Fibroblast of skin of abdomen (primary cell): Measurements from ENCODE around the gene SLC25A12. TPM values are rescaled to one million over a fixed set of nuclear protein-coding genes. Genes with fewer than 3 reads are reported as not detected.
"Not testable (repeated sequence)": the region's sequence is repeated elsewhere in the genome, so short reads cannot be mapped to it uniquely, and the experiment has no call there.

ENCODE experiments used
- DNase-seq: peaks from one replicate; pipeline ENCODE4 v3.0.0-alpha.2; 2013
- polyA plus RNA-seq, 2 experiments: library from polyadenylated mRNA; unstranded; fragments of 120-200 nt; gene quantifications; one replicate each; pipeline ENCODE4 v1.2.1, GENCODE V29; 2013; ENCODE audit not compliant: insufficient read length in 2 of 2

The SLC25A12 gene
- polyA plus RNA-seq (2013, experiment 1 of 2; ENCODE audit: insufficient read length) = 15.5 TPM
- polyA plus RNA-seq (2013, experiment 2 of 2; ENCODE audit: insufficient read length) = 14.3 TPM

DNA sequence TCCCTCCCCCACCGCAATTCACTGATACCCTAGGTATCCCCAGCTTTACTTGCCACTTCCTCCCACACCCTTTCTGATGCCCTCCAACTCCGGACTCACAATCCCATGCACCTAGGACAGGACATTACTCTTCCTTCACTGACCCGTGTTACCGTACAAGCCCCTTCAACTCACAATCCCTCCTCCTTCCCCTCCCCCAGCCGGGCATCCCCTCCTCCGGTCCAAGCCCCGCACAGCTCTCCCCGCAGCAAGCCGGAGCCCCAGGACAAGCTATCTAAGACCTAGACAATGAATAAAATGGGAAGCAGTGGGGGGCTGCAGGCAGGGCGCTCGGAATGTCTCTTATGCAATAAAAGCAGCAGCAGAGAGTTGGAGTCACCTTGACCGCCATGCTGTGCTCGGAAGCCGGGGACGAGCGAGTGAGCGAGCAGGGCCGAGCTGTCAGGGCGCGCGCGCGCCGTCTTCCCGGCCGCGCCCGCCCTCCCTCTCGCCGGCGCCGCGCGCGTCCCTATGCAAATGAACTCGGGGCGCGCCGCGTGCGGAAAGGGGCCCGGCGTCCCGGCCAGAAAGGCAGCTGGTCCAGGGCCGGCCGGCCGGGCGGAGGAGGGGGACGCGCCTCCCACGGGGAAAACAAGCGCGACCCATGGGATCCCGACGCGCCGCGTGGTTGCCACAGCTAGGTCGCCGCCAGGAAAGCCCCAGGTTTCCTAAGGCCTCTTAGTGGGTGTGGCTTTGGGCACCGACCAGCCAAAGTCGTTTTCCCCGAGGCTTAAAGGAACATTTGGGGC lies at the start of gene SLC25A12:
Gene SLC25A12, minus strand, starts transcription at position 421 of the 788 bp plus-strand sequence. Its CDS starts 30 bp downstream, at position 391.
- peak; percentile 83 for DNase-seq

DNA sequence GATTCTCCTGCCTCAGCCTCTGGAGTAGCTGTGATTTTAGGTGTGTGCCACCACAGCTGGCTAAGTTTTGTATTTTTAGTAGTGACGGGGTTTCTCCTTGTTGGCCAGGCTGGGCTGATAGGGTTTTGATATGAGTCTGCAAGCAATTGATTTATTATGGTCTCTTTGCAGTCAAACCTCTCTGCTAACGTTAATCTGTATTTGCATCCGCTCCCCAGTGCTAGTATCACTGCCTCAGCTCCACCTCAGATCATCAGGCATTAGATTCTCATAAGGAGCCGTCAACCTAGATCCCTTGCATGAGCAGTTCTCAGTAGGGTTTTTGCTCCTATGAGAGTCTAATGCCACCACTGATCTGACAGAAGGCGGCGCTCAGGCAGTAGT lies 47.3 kb upstream of the SLC25A12 start:
- DNase-seq = no peak

DNA sequence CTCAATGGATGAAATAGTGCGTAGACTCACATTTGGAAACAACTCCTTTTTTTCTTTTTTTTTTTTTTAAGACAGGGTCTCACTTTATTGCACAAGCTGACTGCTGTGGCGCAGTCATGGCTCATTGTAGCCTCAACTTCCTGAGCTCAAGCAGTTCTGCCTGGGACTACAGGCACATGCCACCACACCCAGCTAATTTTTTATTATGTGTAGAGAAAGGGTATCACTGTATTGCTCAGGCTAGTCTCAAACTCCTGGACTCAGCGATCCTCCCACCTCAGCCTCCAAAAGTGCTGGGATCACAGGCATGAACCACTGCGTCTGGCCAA lies 45.7 kb upstream of the SLC25A12 start:
- DNase-seq = no peak

GRCh38 chr2:171939058-171939742 lies 45.2 kb upstream of the SLC25A12 start:
- DNase-seq = no peak

GRCh38 chr2:171930385-171930784 lies 36.3 kb upstream of the SLC25A12 start:
- no peak for DNase-seq

DNA sequence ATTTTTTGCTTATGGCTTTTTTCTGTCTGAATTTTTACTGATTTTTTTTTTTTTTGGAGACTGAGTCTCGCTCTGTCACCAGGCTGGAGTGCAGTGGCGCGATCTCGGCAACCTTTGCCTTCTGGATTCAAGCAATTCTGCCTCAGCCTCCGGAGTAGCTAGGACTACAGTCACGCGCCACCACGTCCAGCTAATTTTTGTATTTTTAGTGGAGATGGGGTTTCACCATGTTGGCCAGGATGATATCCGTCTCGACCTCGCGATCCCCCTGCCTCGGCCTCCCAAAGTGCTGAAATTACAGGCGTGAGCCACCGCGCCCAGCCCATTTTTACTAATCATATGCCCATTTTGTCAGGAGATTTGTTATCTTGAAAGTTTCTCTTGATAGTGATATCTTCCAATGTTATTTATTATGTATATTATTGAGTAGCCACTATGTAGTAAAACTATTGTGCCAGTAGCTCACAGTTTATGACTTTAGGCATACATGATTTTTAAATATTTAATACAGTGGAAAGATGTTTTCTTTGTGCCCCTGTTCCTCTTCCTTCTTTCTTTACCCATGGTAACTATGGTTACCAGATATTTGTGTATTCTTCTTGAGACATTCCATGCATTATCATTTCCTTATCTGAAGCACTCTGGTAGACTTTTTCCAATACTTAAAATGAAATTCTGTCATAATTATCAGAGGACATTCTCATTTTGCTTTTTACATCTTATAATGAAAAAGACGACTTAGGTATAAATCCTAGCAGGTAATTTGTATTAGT lies 30.3 kb upstream of the SLC25A12 start:
- DNase-seq = no peak

- peak; percentile 49 for DNase-seq
Observed at GRCh38 chr2:171923206-171923605, 29.2 kb upstream of the SLC25A12 start.

- DNase-seq = peak; percentile 98
Observed at GRCh38 chr2:171922230-171923022, 28.4 kb upstream of the SLC25A12 start, which contains the start of gene HAT1. Gene HAT1, plus strand, starts transcription at chr2:171922461. Its CDS starts 40 bp downstream, at chr2:171922501.

- DNase-seq = no peak
Observed at GRCh38 chr2:171921970-171922229, 27.9 kb upstream of the SLC25A12 start.

- DNase-seq = no peak
Observed at GRCh38 chr2:171919453-171919852, 25.4 kb upstream of the SLC25A12 start.

DNA sequence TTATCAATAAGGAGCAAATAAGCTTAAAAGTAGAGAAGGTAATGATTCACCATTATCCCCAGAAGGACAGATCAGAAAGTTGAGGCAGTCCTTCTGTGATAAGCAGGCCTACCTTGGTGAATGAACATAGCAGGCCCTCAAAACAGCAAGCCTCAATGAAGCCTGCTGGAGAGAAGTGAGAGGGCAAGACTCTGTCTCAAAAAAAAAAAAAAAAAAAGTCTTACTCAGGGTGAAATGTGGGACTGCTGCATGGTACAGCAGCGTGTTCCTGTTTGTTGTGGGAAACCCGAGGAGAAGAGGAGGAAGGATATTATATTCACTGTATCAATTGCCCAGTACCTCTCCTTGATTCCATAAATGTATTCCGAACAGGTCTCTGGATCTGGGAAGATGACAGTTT lies 19.5 kb upstream of the SLC25A12 start:
- DNase-seq = no peak

DNA sequence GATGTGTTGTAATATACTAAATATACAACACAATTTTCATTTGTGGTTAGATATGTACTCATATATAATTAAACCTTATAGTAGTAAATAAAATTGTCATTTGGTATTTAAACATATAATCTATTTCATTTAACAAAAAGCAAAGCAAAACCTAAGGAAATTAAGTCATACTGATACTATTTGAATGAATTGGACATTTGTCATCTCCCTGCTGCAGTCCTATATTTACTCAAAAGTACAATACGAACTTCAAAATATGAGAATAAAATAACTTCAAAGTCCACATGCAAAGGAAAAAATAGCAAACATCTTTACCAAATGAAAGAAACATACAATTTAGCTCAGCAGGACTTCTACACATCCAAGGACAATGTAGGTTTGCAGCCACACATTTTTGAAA lies 16.4 kb upstream of the SLC25A12 start:
- no peak for DNase-seq

DNA sequence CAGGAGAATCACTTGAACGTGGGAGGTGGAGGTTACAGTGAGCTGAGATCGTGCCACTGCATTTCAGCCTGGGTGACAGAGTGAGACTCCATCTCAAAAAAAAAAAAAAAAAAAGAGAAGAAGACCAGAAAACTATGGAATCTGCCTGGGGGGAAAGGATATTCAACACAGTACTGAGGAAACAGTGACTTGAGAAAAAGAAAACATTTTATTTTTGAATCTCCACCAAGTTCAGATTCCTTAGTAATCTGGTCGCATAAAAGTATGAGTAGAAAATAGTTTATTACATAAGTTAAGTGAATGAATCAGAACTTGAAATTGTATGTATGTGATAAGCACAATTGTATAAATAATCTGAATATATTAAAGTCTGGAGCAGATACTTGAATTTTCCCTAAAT lies 15.2 kb upstream of the SLC25A12 start:
- no peak for DNase-seq

GRCh38 chr2:171908235-171908634 lies 14.2 kb upstream of the SLC25A12 start:
- DNase-seq = no peak

GRCh38 chr2:171902840-171903420 lies 8.9 kb upstream of the SLC25A12 start:
- no peak for DNase-seq

GRCh38 chr2:171899623-171900282 lies 5.7 kb upstream of the SLC25A12 start:
- DNase-seq = not testable (repeated sequence)

GRCh38 chr2:171895786-171896185 lies 1.7 kb upstream of the SLC25A12 start:
- peak; percentile 50 for DNase-seq

GRCh38 chr2:171894612-171894947 lies 536 bp upstream of the SLC25A12 start:
- no peak for DNase-seq

DNA sequence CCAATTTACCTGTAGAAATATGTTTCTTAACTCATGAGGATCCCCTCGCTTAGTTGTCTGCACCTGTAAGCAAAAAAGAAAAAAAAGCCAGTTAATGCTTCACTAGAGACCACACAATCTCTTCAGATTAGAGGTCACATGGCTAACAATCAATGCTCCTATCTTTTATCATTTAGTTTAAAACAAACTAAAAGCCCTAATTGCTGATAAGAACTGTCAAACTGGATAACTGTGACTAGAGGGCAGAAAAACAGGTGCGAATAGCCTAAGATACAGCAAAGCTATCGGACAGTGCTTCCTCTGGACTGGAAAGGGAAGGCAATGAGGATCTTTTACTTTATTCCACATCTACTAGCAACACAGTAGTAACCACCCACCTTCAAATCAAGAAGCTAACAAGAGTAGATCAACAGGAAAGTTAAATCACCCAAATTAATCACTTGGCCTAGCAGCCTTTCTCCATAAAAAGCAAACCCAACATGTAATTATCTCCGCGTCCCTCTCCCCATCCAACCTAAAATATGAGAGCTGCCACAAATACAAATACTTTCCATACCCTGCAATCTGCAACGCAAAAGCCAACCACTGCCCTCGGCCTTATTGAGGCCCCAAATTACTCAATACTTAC lies 734 bp downstream of the SLC25A12 start:
- no peak for DNase-seq

- DNase-seq = no peak
Observed at GRCh38 chr2:171889808-171890207, 4.2 kb downstream of the SLC25A12 start.

DNA sequence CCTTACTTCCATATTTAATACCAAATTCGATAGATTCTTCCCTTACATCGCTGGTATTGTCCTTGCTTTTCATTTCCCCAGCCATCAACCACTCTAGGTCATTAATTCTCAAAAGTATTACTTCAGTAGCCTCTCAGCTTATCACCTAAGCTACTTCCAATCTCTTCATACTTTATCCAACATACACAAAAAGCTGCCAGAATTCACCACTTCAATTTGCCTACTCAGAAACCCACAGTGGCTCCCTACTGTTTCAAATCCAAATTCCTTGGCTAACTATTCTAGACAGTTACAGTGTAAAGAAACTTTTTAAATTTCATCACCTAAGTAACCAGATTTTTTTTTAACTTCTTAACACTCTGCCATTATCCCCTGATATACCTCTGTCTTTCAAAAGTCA lies 4.7 kb downstream of the SLC25A12 start:
- no peak for DNase-seq
